Left lung (tissue), 10 donors: ENCODE results near the gene BCAS3. TPM values are rescaled to one million over a fixed set of nuclear protein-coding genes. Genes with fewer than 3 reads are reported as not detected.
A peak's percentile ranks its signal among the peaks of the same experiment; 100 is the strongest.
"Not testable (repeated sequence)": the region's sequence is repeated elsewhere in the genome, so short reads cannot be mapped to it uniquely, and the experiment has no call there.

Source experiments
- ATAC-seq: fragments of 200-7000 bp; cut with Tn5 transposase; one replicate; pipeline ENCODE4 v1.9.1; 2020; ENCODE audit warnings: moderate library complexity
- DNase-seq, 4 donors: peaks; one replicate each; pipeline ENCODE4 v3.0.0-alpha.2; 2013 to 2020
- H3K27ac ChIP-seq, 2 donors: fragments of 200-600 bp; sonication (generic) in 1 of 2; one replicate each; pipeline versions ENCODE4 v1.5.0 to v1.8.0; 2020 to 2021
- H3K27me3 ChIP-seq, 2 donors: fragments of 200-600 bp; sonication (generic) in 1 of 2; one replicate each; pipeline versions ENCODE4 v1.5.0 to v1.8.0; 2020 to 2021
- H3K36me3 ChIP-seq, 2 donors: fragments of 200-600 bp; sonication (generic) in 1 of 2; one replicate each; pipeline versions ENCODE4 v1.5.0 to v1.8.0; 2020 to 2021
- H3K4me1 ChIP-seq, 2 donors: fragments of 200-600 bp; one replicate each; pipeline ENCODE4 v1.8.0; 2021
- H3K4me3 ChIP-seq, 2 donors: fragments of 200-600 bp; sonication (generic) in 1 of 2; one replicate each; pipeline versions ENCODE4 v1.5.0 to v1.8.0; 2020 to 2021; ENCODE audit warnings: mild to moderate bottlenecking in 1 of 2
- H3K9me3 ChIP-seq, 2 donors: fragments of 200-600 bp; sonication (generic) in 1 of 2; one replicate each; pipeline versions ENCODE4 v1.5.0 to v1.8.0; 2020 to 2021
- intact Hi-C, 2 donors: fragments of 100-400 bp; cut with DNase I; formaldehyde crosslinking; loops; one replicate each; pipeline versions ENCODE4 v1.11.2 to v1.14.2; 2022
- polyA plus RNA-seq, 6 donors: library from polyadenylated mRNA; unstranded; fragments of 120-200 nt; gene quantifications; one replicate each; pipeline ENCODE4 v1.2.1, GENCODE V29; 2013; ENCODE audit not compliant: insufficient read length in 6 of 6
- total RNA-seq, 2 donors: library from RNA; stranded (reverse); fragmentation: NEBNext Ultra II Directional; extraction: Animal tissue kit (Norgen Biotek cat#: 25700); gene quantifications; one replicate each; pipeline ENCODE4 v1.2.1, GENCODE V29; 2021
- TF ChIP-seq, protein P1 (sequence below), 2 donors: fragments of 200-600 bp; sonication (generic) in 1 of 2; IDR thresholded peaks; one replicate each; pipeline versions ENCODE4 v1.5.0 to v1.8.0; 2021; ENCODE audit warnings: antibody characterized with exemption in 2 of 2
- donor health status: DM: no; HTN: yes; CAD: no.
- donor health status: DM: no; HTN: no; CAD: no.

Gene BCAS3
- total and polyA plus RNA-seq, 8 donors = 21.2 to 29.6 (median 28.0) TPM

DNA sequence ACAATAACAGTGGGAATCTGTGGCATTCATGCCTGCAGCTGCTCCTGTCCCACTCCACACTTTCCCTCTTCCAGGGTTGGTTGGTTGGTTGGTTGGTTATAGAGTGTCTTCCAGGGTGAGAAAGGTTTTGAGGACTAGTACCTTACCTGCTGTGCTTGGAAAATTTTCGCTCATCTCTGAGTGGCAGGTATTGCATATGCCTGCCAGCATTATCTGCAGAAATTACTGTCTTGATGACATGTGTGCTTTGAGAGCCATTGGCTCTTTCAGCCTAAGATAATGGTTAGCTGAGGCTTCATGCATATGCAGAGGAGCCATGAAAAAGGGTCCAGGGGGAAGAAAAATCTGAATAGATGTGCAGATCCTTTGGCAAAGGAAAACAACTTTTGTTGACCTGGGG is 131.8 kb downstream of the BCAS3 start:
- no peak overlapping the region for H3K27ac ChIP-seq
- peaks cover 0 to 9% of the 10 kb centered on the region in 2 donors for H3K36me3 ChIP-seq
- TF ChIP-seq, protein P1, sequence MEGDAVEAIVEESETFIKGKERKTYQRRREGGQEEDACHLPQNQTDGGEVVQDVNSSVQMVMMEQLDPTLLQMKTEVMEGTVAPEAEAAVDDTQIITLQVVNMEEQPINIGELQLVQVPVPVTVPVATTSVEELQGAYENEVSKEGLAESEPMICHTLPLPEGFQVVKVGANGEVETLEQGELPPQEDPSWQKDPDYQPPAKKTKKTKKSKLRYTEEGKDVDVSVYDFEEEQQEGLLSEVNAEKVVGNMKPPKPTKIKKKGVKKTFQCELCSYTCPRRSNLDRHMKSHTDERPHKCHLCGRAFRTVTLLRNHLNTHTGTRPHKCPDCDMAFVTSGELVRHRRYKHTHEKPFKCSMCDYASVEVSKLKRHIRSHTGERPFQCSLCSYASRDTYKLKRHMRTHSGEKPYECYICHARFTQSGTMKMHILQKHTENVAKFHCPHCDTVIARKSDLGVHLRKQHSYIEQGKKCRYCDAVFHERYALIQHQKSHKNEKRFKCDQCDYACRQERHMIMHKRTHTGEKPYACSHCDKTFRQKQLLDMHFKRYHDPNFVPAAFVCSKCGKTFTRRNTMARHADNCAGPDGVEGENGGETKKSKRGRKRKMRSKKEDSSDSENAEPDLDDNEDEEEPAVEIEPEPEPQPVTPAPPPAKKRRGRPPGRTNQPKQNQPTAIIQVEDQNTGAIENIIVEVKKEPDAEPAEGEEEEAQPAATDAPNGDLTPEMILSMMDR (IDR thresholded peaks at IDR 0.05) = no peak
- intact Hi-C loops = no loop called here
- DNase-seq (no peak), ATAC-seq (no peak)
- H3K4me3 ChIP-seq = no peak overlapping the region
- no peaks in the 10 kb centered on the region for H3K27me3 ChIP-seq
- H3K4me1 ChIP-seq = no peaks in the 10 kb centered on the region
- H3K9me3 ChIP-seq = peaks cover 0 to 15% of the 10 kb centered on the region in 2 donors

DNA sequence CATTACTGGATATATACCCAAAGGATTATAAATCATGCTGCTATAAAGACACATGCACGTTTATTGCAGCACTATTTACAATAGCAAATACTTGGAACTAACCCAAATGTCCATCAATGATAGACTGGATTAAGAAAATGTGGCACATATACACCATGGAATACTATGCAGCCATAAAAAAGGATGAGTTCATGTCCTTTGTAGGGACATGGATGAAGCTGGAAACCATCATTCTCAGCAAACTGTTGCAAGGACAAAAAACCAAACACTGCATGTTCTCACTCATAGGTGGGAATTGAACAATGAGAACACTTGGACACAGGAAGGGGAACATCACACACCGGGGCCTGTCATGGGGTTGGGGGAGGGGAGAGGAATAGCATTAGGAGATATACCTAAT is 137.3 kb downstream of the BCAS3 start:
- intact Hi-C loops, H3K4me1 ChIP-seq, H3K27me3 ChIP-seq, H3K4me3 ChIP-seq, H3K27ac ChIP-seq, H3K36me3 ChIP-seq, DNase-seq, ATAC-seq: not testable (repeated sequence)
- H3K9me3 ChIP-seq = peaks cover 0 to 21% of the 10 kb centered on the region in 2 donors

DNA sequence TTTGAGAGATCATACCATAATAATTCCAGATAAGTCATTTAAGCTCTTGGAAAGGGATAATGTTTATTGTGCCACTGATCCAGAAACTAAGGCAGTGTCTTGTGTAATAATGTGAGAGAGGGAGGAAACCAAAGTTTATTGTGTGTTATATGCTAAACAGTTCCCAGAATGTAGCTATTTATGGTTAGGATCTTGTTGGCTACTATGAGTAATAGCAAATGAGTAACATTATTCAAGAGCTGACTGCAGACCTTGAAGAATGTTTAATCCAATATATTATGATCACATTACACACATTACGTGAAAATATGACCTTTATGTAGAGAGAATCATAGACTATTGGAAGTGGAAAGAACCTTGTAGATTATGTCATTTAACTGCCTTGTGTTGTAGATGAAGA is 139.5 kb downstream of the BCAS3 start:
- Histone ChIP-seq H3K27ac (no peak overlapping the region), H3K4me3 (no peak overlapping the region), H3K9me3 (peaks cover 0 to 15% of the 10 kb centered on the region in 2 donors), H3K4me1 (no peaks in the 10 kb centered on the region), H3K36me3 (no peaks in the 10 kb centered on the region), H3K27me3 (no peaks in the 10 kb centered on the region)
- intact Hi-C loops = no loop called here
- DNase-seq = peak in 1 of 4 donors; percentile 16
- TF ChIP-seq, protein P1 (IDR thresholded peaks at IDR 0.05) = no peak
- ATAC-seq = peak; percentile 57

DNA sequence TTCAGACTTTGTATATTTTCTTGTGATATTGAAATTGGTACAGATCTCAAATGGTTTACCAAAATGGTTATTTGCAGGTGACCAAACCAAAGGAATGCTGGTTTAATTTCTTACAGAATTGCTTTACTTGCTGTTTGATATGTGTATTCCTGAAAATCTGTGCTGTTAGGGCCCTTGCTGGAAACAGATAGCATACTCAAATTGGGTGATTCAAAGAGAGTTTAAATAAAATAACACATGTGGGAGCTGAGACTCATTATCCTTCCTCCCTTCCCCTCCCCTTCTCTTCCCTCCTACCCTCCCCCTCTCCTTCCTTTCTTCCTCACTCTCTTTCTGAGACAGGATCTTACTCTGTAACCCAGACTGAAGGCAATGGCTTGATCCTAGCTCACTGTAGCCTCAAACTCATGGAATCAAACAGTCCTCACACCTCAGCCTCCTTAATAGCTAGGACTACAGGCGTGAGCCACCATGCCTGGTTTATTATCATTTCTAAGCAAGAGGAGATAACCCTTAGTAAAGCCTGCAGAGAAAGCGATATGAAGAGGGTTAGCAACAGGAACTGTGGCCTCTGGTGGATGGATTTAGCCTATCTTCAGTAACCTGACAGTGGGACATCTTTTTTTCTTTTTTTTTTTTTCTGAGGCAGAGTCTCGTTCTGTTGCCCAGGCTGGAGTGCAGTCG is 141.9 kb downstream of the BCAS3 start:
- no peak for DNase-seq
- ATAC-seq = no peak
- no peak overlapping the region for H3K4me3 ChIP-seq
- no peak overlapping the region for H3K27ac ChIP-seq
- intact Hi-C loops = no loop called here
- H3K4me1 ChIP-seq = peaks cover 0 to 7% of the 10 kb centered on the region in 2 donors
- no peaks in the 10 kb centered on the region for H3K36me3 ChIP-seq
- no peaks in the 10 kb centered on the region for H3K27me3 ChIP-seq
- TF ChIP-seq, protein P1 (IDR thresholded peaks at IDR 0.05) = no peak
- H3K9me3 ChIP-seq = peaks cover 0 to 5% of the 10 kb centered on the region in 2 donors

DNA sequence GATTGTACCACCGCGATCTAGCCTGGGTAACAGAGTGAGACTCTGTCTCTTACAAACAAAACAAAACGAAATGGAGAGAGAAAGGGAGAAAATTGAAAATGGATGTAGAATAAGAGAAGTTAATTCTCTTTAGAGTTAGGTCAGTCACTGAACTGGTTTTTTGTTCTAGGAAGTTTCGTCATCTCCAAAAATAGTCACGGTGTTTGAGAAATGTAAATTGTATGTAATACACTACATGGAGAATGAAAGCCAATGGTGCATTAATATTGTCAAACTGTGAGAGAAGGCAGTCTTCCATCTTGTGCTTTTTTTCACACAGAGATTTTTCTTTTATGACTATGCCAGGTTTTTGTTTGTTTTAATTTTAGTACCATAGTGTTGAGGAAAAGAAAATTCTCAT is 145.9 kb downstream of the BCAS3 start:
- DNase-seq = no peak

More for the DNA sequence above, 145.9 kb downstream of the BCAS3 start:
- intact Hi-C loops = no loop called here
- TF ChIP-seq, protein P1 (IDR thresholded peaks at IDR 0.05) = no peak
- H3K27ac ChIP-seq = no peak overlapping the region
- no peak for ATAC-seq
- H3K4me3 ChIP-seq = no peak overlapping the region
- peaks cover 0 to 7% of the 10 kb centered on the region in 2 donors for H3K4me1 ChIP-seq
- H3K36me3 ChIP-seq = no peaks in the 10 kb centered on the region
- no peaks in the 10 kb centered on the region for H3K27me3 ChIP-seq
- no peaks in the 10 kb centered on the region for H3K9me3 ChIP-seq
